GF-D8 (cell line): ENCODE measurements around the gene ZNFX1.

Experiments used
- DNase-seq: peaks from one replicate; lab custom pipeline; 2025; lab: John Stamatoyannopoulos, UW

The ZNFX1 gene

GRCh38 chr20:49292010-49292409 is 14.2 kb upstream of the ZNFX1 start:
- DNase-seq, result no peak

GRCh38 chr20:49291200-49291599 is 13.3 kb upstream of the ZNFX1 start:
- no peak for DNase-seq

DNA sequence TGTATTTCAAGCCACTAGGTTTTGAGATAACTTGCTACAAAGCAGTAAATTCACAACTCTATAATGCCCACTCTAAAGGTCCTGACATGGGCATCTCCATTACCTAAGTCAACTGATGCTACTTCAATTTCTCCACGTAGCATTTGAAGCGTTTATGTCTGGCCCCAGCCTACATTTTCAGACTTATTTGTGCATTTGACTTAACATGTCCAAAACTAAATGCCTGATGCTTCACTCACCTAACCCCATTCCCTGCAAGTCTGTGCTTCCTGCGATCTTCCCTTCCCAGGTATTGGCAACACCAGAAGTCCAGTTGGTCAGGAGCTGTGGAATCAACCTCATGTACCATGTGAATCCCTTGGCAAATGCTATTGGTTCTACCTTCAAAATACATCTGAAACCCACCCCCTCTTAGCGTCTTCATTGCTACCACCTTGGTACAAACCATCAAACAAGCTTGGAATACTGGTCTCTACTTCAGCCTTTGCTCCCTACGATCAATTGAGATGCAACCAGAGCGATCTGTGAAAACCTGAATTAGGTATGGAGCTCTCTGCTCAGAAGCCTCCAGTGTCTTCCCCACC is 12.8 kb upstream of the ZNFX1 start:
- no peak for DNase-seq

- no peak for DNase-seq
Measured at GRCh38 chr20:49288784-49289696, 11.2 kb upstream of the ZNFX1 start.

GRCh38 chr20:49288250-49288751 is 10.4 kb upstream of the ZNFX1 start:
- DNase-seq, result no peak

GRCh38 chr20:49287555-49288249 is 9.8 kb upstream of the ZNFX1 start:
- DNase-seq, result no peak

- DNase-seq, result no peak
Measured at GRCh38 chr20:49286689-49287551, 9.1 kb upstream of the ZNFX1 start.

DNA sequence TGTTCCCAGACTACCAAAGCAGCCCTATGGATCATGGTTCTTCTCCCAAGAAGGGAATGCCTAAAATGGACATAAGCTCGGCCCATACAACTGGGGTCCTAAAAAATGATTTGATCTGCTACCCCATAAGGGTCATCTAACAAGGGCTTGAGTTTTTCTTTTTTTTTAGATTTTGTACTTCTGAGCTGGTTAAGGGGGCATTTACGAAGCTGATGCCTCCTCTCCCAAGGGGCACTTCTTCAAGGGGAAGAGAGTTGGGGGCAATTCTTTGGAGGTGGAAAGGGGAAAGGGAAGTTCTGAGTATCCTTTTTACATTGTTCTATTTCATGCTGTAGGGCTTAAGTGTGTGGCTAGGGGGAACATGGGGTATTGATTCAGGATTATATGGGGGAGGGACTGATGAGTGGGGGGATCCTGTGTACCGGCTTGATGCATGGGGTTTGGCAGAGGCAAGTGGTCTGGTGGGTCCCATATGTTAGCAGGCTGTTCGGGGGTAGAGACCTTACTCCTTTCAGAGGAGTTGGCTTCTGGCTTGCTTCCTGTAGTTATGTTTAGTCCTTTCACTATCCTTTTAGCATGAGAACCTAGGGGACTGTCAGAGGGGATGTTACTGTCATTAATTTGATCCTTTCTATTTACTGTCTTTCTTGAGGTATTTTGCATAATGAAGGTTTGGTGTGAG is 8.1 kb upstream of the ZNFX1 start:
- DNase-seq, result no peak

- DNase-seq, result no peak
Measured at GRCh38 chr20:49285233-49285668, 7.4 kb upstream of the ZNFX1 start.

DNA sequence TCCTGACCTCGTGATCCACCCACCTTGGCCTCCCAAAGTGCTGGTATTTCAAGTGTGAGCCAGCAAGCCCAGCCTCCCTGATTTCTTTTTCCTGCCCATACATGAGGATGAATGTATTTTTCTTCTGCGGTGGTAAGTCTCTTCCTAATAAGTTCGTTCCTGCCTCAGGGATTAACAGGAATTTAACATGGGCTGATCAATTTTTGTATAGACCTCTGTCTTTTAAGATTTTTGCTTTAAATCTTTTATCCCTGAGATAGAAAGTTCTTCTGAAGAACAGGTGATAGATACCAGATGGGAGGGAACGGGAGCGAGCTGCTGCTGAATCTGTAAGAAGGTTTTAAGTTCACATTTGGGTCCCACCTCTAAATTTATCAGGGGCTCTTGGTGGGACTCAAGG is 7.0 kb upstream of the ZNFX1 start:
- DNase-seq, result no peak

DNA sequence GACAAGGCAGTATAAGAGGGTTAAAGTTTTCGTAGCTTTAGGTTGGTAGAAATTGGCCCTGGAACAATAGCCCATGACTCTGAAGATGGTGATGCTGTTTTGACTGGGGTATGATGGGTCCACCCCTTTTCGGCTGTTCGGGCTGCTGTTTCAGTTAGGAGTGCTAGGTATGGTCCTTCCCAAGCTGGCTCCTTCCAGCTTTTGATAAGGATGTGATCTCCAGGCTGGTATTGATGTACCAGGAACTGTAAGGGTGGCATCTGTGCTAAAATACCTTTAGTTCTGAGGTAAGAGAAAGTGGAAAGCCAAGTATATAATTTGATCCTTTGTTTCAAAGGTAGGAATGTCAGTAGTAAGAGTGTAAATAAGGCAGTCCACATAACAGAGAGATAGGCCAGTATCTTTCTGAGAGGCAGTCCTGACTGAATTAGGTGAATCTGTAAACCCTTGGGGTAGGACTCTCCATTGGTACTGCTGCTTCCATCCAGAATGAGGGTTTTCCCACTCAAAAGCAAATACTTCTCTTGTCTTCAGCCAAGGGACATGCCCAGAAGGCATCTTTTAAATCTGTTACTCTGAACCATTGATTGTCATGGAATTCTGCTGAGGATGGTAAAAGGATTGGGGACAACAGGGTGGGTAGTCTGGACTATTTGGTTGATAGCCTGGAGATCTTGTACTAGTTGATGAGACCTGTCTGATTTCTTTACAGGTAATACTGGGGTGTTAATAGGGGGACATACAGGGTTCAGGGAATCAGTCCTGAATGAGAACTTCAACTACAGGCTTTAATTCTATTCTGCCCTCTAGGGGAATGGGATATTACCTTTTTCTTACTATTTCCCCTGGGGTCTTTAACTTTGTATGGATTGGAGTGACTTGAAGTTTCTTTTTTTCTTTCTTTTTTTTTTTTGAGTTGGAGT is 6.1 kb upstream of the ZNFX1 start:
- no peak for DNase-seq

GRCh38 chr20:49283176-49283702 is 5.4 kb upstream of the ZNFX1 start:
- DNase-seq, result no peak

DNA sequence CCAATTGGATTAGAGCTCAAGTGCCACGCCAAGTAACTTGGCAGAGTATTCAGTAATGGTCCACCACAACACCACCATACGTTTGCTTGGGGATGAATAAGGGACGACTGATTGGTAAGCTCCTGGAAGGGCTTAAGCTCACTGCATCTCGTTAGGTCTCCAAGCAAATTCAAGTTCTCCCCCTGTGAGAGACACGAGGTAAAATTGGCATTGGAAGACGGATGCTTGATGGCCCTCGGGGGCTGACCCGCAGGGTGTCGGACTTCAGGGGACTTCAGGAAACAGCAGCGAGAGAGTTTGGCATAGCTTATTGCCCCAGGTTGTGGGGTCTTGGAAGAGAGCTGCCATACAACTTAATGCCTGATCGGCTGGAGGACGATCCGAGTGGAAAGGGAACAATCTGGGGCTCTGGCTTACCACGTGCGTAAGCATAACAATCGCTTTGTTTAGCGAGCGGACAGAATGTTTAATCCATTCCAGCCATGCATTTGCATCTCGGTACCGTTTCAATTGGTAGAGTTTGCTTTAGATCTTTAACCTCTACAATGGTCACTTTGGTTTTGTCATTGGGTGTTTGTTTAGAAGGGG is 4.8 kb upstream of the ZNFX1 start:
- no peak for DNase-seq

DNA sequence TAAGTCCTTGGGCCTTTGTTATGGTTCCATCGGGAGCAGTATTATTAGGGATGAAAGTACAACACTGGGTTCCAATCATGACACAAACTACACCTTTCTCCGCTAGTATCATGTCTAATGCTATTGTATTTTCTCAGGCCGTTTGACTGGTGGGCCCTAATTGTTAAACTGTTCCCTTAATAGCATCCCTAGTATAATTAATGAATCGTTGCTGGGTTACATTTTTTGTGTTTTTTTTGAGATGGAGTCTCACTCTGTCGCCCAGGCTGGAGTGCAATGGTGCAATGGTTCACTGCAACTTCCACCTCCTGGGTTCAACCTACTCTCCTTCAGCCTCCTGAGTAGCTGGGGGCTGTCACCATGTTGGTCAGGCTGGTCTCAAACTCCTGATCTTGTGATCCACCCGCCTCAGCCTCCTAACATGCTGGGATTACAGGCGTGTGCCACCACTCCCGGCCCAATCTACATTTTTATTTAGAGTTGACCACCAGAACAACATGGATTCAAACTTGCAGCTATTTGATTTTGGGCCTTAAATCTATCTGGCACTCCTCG is 4.1 kb upstream of the ZNFX1 start:
- DNase-seq, result no peak

DNA sequence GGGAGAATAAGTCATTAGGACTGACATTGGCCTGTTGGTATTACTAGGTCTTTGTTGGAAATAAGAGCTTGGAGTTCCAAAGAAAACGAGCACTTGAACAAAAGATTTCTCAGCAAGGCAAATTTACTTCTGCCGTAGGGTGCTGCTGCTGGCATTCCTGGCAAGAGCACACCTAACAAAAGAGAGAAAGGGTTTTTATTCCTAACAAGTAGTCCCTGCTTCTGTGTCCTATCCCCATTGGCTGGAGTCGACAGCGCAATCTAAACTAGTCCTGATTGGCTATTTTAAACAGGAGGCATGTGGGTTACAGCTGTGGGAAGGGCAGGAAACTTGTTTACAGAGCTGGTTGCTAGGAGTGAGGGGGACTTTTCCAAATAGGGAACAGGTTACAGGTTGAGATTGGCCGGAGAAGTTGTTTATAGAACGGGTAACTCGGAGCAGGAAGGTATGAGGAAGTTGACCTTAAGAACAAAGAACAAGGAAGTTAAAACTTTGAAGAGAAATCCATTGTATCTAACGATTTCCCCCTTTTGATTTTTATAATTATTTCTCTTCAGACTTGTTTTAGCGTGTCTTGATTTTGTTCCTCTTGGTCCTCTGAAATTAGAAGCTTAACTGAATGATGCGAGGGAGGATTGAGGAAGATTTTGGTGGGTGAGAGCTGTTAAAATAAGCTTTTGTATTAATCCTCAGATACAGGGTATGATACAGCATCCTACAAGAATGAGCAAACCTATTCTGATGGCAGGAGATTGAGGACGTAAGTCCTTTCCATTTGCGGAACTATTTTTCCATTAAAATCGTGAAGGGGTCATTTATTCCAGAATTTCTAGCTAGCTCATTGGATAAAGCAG is 3.4 kb upstream of the ZNFX1 start:
- DNase-seq, result peak; percentile 38

DNA sequence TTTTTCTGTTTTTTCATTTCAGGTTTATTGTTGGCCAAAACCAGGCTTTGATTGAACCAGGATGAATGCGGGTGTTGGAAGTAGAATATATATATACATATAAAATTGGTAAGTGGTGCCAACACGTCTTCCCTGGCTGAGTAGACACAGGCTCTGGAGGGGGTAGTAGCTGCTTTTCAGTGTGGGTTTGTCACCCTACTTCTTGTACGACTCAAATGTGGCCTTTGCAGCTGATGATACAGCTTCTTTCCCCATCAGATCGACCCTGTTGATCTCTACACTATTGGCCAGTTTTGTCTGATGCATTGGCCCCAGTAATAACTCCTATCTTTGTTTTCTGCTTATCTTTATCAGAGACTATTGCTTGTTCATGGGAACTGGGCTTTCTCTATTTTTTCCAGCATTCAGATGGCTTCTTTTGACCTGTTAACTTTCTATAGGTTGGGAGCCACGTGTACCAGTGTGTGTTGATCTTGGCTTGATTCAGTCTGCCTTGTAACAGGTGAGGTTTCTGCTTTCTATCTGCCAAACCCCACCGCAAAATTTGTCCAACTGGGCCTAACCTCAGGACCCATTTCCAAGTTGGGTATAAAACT is 2.7 kb upstream of the ZNFX1 start:
- no peak for DNase-seq

DNA sequence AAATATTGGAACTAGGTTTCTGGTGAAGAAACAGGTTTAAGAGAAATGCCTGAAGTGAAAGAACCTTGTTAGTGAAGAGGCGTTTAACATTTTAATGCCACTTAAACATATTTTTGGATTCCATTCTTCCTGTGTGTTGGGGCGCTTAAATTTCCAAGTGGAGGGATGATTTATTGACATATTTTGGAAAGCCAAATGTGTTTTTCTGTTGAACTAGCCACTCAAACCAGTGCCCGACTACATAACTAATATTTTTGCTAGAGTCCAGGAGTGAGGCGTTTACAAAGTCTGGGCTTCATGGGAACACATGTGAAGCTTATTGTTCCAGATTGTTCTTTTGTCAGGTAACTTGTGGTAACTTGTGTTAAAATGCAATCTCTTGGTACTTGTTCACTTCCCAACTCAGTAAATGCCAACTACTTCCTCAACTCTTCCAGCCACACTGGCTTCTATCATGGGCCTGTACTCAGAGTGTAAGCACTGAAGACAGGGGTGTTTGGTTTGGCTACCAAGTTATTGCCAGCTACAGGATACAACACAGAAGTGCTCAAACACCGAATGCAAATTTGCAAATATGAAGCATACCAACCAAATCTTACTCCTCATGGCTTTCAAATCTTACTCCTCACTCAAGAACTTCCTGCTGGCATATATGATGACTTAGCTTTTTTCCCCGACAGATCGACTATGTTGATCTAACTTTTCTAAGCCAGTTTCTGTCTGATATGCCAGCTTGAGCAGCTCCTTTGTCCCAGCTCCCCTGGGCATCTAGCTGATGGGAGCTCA is 2.0 kb upstream of the ZNFX1 start:
- DNase-seq, result no peak
